Right lobe of liver (tissue), 6 donors: ENCODE results near the gene RSF1. TPM values are rescaled to one million over a fixed set of nuclear protein-coding genes. Genes with fewer than 3 reads are reported as not detected.

Source experiments
- ATAC-seq, 4 donors: fragments of 200-7000 bp; cut with Tn5 transposase; one replicate each; pipeline ENCODE4 v1.9.1; 2020; ENCODE audit warnings: mild to moderate bottlenecking in 4 of 4, moderate library complexity in 4 of 4
- DNase-seq, 3 donors: peaks; one replicate each; pipeline ENCODE4 v3.0.0-alpha.2; 2020
- H3K27ac ChIP-seq, 3 donors: fragments of 200-600 bp; one replicate each; pipeline ENCODE4 v1.8.0; 2022
- H3K27me3 ChIP-seq, 2 donors: fragments of 200-600 bp; one replicate each; pipeline ENCODE4 v1.8.0; 2022
- H3K36me3 ChIP-seq, 4 donors: fragments of 200-600 bp; sonication (generic) in 1 of 4; one replicate each; pipeline versions ENCODE4 v1.5.1 to v1.8.0; 2017 to 2022; ENCODE audit warnings: control low read depth in 1 of 4
- H3K4me1 ChIP-seq, 4 donors: fragments of 200-600 bp; sonication (generic) in 1 of 4; one replicate each; pipeline versions ENCODE4 v1.5.1 to v1.8.0; 2017 to 2022; ENCODE audit warnings: control low read depth in 1 of 4
- H3K4me3 ChIP-seq, 3 donors: fragments of 200-600 bp; one replicate each; pipeline ENCODE4 v1.8.0; 2022
- H3K9me3 ChIP-seq, 4 donors: fragments of 200-600 bp; sonication (generic) in 1 of 4; one replicate each; pipeline versions ENCODE4 v1.5.1 to v1.8.0; 2017 to 2022; ENCODE audit warnings: control low read depth in 1 of 4
- CTCF ChIP-seq, 4 donors: fragments of 200-600 bp in 3 of 4; fragments of 450-650 bp in 1 of 4; IDR thresholded peaks; one replicate each; pipeline versions ENCODE4 v1.5.1 to v1.8.0; 2016 to 2022; ENCODE audit warnings: antibody characterized with exemption in 4 of 4, mild to moderate bottlenecking in 2 of 4
- POLR2A ChIP-seq: fragments of 450-650 bp; IDR thresholded peaks from one replicate; pipeline ENCODE4 v1.6.1; 2017; ENCODE audit warnings: antibody characterized with exemption, mild to moderate bottlenecking
- WGBS: methylation state at CpG from one replicate; pipeline ENCODE4 v1.1.6; 2018; ENCODE audit warnings: low coverage, low lambda C conversion rate; ENCODE audit not compliant: insufficient coverage; ENCODE audit errors: missing lambda C conversion rate; 5-methylcytosine and 5-hydroxymethylcytosine counted together
- intact Hi-C, 2 donors: fragments of 100-400 bp; cut with DNase I; formaldehyde crosslinking; loops; one replicate each; pipeline versions ENCODE4 v1.11.2 to v1.14.1; 2022
- small RNA-seq, 2 experiments: library from RNA; depleted of rRNA; stranded (forward); fragments of <200 nt; gene quantifications; one replicate each; pipeline ENCODE3, GENCODE V24; 2016
- total RNA-seq, 6 experiments: library from RNA; depleted of rRNA in 2 of 6; stranded (reverse); fragments of >200 nt in 2 of 6; fragmentation: NEBNext Ultra II Directional in 3 of 6; extraction: Animal tissue kit (Norgen Biotek cat#: 25700) in 3 of 6; gene quantifications; one replicate each; pipeline versions ENCODE4 v1.1.0 to v1.2.4, GENCODE V29; 2016 to 2023
- donor health status: DM: no; HTN: yes; CAD: no.
- donor health status: DM: no; HTN: no; CAD: no.
- donor health status: DM: no; HTN: no; CAD: no.
- donor health status: DM: no; HTN: yes; CAD: no.
- donor health status: DM: no; HTN: yes; CAD: no.

RSF1 gene
- total RNA-seq, 6 experiments from 2014 or later: 8.4 to 23.0 (median 20.6) TPM

GRCh38 chr11:77630157-77630710 lies 190.3 kb downstream of the RSF1 start:
- Histone ChIP-seq H3K36me3 (peaks cover 0 to 4% (median 3%) of the 10 kb centered on the region in 4 donors), H3K4me3 (peak overlapping the region in 1 of 3 donors; percentile 17)
- ATAC-seq: no peak

DNA sequence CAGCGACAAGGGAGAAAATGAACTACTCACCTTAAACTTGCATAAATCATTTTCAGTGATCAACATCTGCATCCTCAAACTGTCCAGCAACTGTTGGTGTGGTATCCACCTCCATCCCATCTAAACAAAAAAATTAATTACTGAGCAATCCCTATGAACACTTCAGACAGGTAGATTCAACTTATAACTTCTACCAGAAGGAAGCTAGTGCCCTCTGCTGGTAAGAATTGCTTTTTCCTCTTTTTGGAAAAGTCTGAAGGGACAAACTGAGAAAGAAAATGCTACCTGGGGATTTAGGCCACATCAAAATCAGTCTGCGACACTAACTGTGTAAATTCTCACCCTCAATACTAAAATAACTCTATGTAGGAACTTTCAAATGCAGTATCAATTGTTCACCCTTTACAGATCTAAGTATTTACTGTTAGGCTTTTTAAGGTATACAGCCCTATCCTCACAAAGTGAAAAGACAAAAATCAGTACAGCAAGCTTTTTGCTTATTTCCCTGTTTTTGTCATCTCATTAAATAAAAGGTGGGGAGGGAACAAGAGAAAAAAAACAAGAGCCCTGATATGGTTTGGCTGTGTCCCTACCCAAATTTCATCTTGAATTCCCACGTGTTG lies 200.8 kb downstream of the RSF1 start:
- Histone ChIP-seq H3K27ac (no peak overlapping the region), H3K4me3 (no peak overlapping the region), H3K4me1 (no peaks in the 10 kb centered on the region), H3K27me3 (no peaks in the 10 kb centered on the region), H3K9me3 (no peaks in the 10 kb centered on the region), H3K36me3 (peaks cover 0 to 80% (median 24%) of the 10 kb centered on the region in 4 donors)
- peak; percentile 40 to 64 (median 56) for ATAC-seq
- WGBS: 79% methylated on average over 3 of the region's 3 CpGs
- TF ChIP-seq POLR2A: no peak
- TF ChIP-seq CTCF (IDR thresholded peaks at IDR 0.05): peak; percentile 58 to 79 (median 72)
- no peak for DNase-seq
- intact Hi-C loops: no loop called here

More at GRCh38 chr11:77630157-77630710, 190.3 kb downstream of the RSF1 start:
- H3K27me3 ChIP-seq: no peaks in the 10 kb centered on the region
- intact Hi-C loops: no loop called here
- WGBS: 82% methylated on average over 4 of the region's 4 CpGs
- peaks cover 0 to 27% (median 11%) of the 10 kb centered on the region in 4 donors for H3K4me1 ChIP-seq
- TF ChIP-seq CTCF (IDR thresholded peaks at IDR 0.05) (no peak), POLR2A (no peak)
- no peaks in the 10 kb centered on the region for H3K9me3 ChIP-seq
- DNase-seq: no peak
- peak overlapping the region; percentile 71 to 75 (median 72) for H3K27ac ChIP-seq

GRCh38 chr11:77617892-77618291 lies 202.6 kb downstream of the RSF1 start:
- no peak for TF ChIP-seq POLR2A
- TF ChIP-seq CTCF (IDR thresholded peaks at IDR 0.05): no peak
- H3K36me3 ChIP-seq: peaks cover 0 to 65% (median 23%) of the 10 kb centered on the region in 4 donors

GRCh38 chr11:77611921-77612320 lies 208.6 kb downstream of the RSF1 start:
- DNase-seq: no peak
- no peak for TF ChIP-seq CTCF (IDR thresholded peaks at IDR 0.05)
- no peak for TF ChIP-seq POLR2A
- ATAC-seq: no peak
- Histone ChIP-seq H3K27me3 (no peaks in the 10 kb centered on the region), H3K4me3 (no peak overlapping the region), H3K9me3 (no peaks in the 10 kb centered on the region), H3K36me3 (peaks cover 0 to 44% (median 22%) of the 10 kb centered on the region in 4 donors), H3K4me1 (no peaks in the 10 kb centered on the region), H3K27ac (no peak overlapping the region)
- intact Hi-C loops: no loop called here

More at GRCh38 chr11:77617892-77618291, 202.6 kb downstream of the RSF1 start:
- no peaks in the 10 kb centered on the region for H3K9me3 ChIP-seq
- no peak overlapping the region for H3K4me3 ChIP-seq
- no peaks in the 10 kb centered on the region for H3K27me3 ChIP-seq
- ATAC-seq (no peak), DNase-seq (no peak)
- intact Hi-C loops: no loop called here
- H3K4me1 ChIP-seq: no peaks in the 10 kb centered on the region
- 80% methylated on average over 1 of the region's 3 CpGs for WGBS
- no peak overlapping the region for H3K27ac ChIP-seq

Small RNA genes within 50 kb of the gene (small RNA-seq; reads per million reads assigned to genes)
- gene RF00019: 0 reads per million in 2 experiments

Other genes with a start within 250 kb of the RSF1 start
- 10 to 100 TPM in 1 of 6 experiments, 1 to 10 TPM in 5; 3.9 to 11.9 (median 6.5) TPM for gene AQP11, start 230.8 kb downstream of the RSF1 start, total RNA-seq
- gene CLNS1A, start 182.9 kb downstream of the RSF1 start, total RNA-seq: 10 to 100 TPM; 41.2 to 86.8 (median 64.1) TPM
- 10 to 100 TPM; 10.4 to 19.2 (median 14.5) TPM for gene AAMDC, start 422 bp upstream of the RSF1 start, total RNA-seq
- gene INTS4, start 173.9 kb upstream of the RSF1 start, total RNA-seq: 10 to 100 TPM in 5 of 6 experiments, 1 to 10 TPM in 1; 8.3 to 19.0 (median 14.7) TPM
- gene KCTD14, start 202.6 kb upstream of the RSF1 start, total RNA-seq: 10 to 100 TPM in 1 of 6 experiments, 1 to 10 TPM in 5; 4.8 to 12.1 (median 6.3) TPM
- gene THRSP, start 243.1 kb upstream of the RSF1 start, total RNA-seq: 10 to 100 TPM in 4 of 6 experiments, 1 to 10 TPM in 2; 3.0 to 92.0 (median 40.1) TPM